ENCODE results near the gene PTPRM.

GRCh38 chr18:7940379-7940778 is 373.3 kb downstream of the PTPRM start:
- no peak for TF ChIP-seq POLR2AphosphoS5 (IDR thresholded peaks at IDR 0.05)
- TF ChIP-seq CTCF (IDR thresholded peaks at IDR 0.05) = no peak
- no peak for TF ChIP-seq POLR2A (IDR thresholded peaks at IDR 0.05)
